ENCODE results near the gene PLP1.

PLP1 gene

GRCh38 chrX:103831342-103831802 is 54.7 kb downstream of the PLP1 start:
- no peak for DNase-seq

GRCh38 chrX:103831803-103832544 is 55.3 kb downstream of the PLP1 start, which contains the start of gene RAB9B:
Gene RAB9B (minus strand): TSS chrX:103832257. CDS start chrX:103825784, 6,473 bp downstream.
- peak; percentile 60 for DNase-seq

- no peak for DNase-seq
Measured at GRCh38 chrX:103839404-103839803, 62.8 kb downstream of the PLP1 start.
